MM.1S (cell line): ENCODE results near the gene DHRS12.

ENCODE experiments used
- DNase-seq: peaks from one replicate; pipeline ENCODE4 v3.0.0-alpha.2; 2015
- H2AFZ ChIP-seq: fragments of 300-600 bp; sonication (generic); 2 replicates; pipeline ENCODE4 v1.6.0; 2016; ENCODE audit warnings: antibody characterized with exemption, low read length
- H3F3A ChIP-seq: fragments of 300-600 bp; sonication (generic); 2 replicates; pipeline ENCODE4 v1.6.1; 2016; ENCODE audit warnings: mild to moderate bottlenecking, antibody characterized with exemption, low read length, moderate library complexity, mixed read lengths; ENCODE audit not compliant: insufficient read depth
- H3K27ac ChIP-seq: fragments of 300-600 bp; sonication (generic); 2 replicates; pipeline ENCODE4 v1.5.1; 2016; ENCODE audit warnings: mild to moderate bottlenecking, low read length
- H3K27me3 ChIP-seq: fragments of 300-600 bp; sonication (generic); replicated peaks from 2 replicates; pipeline ENCODE4 v1.6.0; 2016; ENCODE audit warnings: low read length; ENCODE audit not compliant: insufficient read depth
- H3K36me3 ChIP-seq: fragments of 300-600 bp; sonication (generic); replicated peaks from 2 replicates; pipeline ENCODE4 v1.6.1; 2016; ENCODE audit warnings: mild to moderate bottlenecking, low read length, mixed read lengths; ENCODE audit not compliant: insufficient read depth
- H3K4me1 ChIP-seq: fragments of 300-600 bp; sonication (generic); 2 replicates; pipeline ENCODE4 v1.6.1; 2016; ENCODE audit warnings: low read length, mixed read lengths
- H3K4me2 ChIP-seq: fragments of 300-600 bp; sonication (generic); 2 replicates; pipeline ENCODE4 v1.6.0; 2016; ENCODE audit warnings: low read depth, low read length
- H3K4me3 ChIP-seq: fragments of 300-600 bp; sonication (generic); 2 replicates; pipeline ENCODE4 v1.5.1; 2016; ENCODE audit warnings: low read length, mixed read lengths
- H3K79me2 ChIP-seq: fragments of 300-600 bp; sonication (generic); 2 replicates; pipeline ENCODE4 v1.6.1; 2016; ENCODE audit warnings: mixed run types, low read length, mixed read lengths
- H3K9ac ChIP-seq: fragments of 300-600 bp; sonication (generic); 2 replicates; pipeline ENCODE4 v1.6.1; 2016; ENCODE audit warnings: low read length, mixed read lengths
- H3K9me2 ChIP-seq: fragments of 300-600 bp; sonication (generic); replicated peaks from 2 replicates; pipeline ENCODE4 v1.6.1; 2016; ENCODE audit warnings: mild to moderate bottlenecking, low read length, mixed read lengths; ENCODE audit not compliant: insufficient read depth
- H3K9me3 ChIP-seq: fragments of 300-600 bp; sonication (generic); replicated peaks from 2 replicates; pipeline ENCODE4 v1.6.1; 2016; ENCODE audit warnings: mild to moderate bottlenecking, low read length, mixed read lengths; ENCODE audit not compliant: insufficient read depth
- H4K20me1 ChIP-seq: fragments of 300-600 bp; sonication (generic); 2 replicates; pipeline ENCODE4 v1.6.1; 2016; ENCODE audit warnings: mild to moderate bottlenecking, low read length, moderate library complexity, mixed read lengths; ENCODE audit not compliant: insufficient read depth
- EZH2 ChIP-seq: fragments of 300-600 bp; sonication (generic); optimal IDR thresholded peaks from 2 replicates; pipeline ENCODE3; 2017; ENCODE audit warnings: low read depth, mild to moderate bottlenecking, antibody characterized with exemption, low read length, mixed read lengths
- EZH2phosphoT487 ChIP-seq: fragments of 300-600 bp; sonication (generic); IDR thresholded peaks from 2 replicates; pipeline ENCODE4 v1.6.1; 2018; ENCODE audit warnings: antibody characterized with exemption, low read length
- TF ChIP-seq, protein P1 (sequence below): fragments of 300-600 bp; sonication (generic); IDR thresholded peaks from 2 replicates; pipeline ENCODE4 v1.5.1; 2016; ENCODE audit warnings: antibody characterized with exemption, low read length, mixed read lengths

DHRS12 gene

DNA sequence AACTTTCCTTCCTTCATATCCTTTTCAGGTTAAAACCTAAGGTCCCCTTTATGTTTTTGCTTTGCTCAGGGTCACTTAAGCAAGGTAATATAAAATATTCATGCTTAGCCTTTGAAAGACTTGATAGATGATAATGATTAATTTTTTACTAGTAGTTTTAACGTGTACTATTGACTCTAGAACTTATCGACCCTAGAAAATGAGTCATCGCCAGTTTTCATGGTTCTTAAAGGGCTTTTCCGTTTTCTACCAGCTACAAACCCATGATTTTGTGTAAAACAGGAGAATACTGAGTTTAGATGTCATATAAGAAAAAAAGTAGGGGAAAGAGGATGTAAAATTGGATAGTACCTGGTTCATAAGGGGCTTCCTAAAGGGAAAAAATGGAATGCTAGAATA is 75.7 kb downstream of the DHRS12 start:
- no peaks in the 10 kb centered on the region for H3K27me3 ChIP-seq
- no peak for TF ChIP-seq EZH2phosphoT487
- TF ChIP-seq EZH2 = no peak
- TF ChIP-seq, protein P1, sequence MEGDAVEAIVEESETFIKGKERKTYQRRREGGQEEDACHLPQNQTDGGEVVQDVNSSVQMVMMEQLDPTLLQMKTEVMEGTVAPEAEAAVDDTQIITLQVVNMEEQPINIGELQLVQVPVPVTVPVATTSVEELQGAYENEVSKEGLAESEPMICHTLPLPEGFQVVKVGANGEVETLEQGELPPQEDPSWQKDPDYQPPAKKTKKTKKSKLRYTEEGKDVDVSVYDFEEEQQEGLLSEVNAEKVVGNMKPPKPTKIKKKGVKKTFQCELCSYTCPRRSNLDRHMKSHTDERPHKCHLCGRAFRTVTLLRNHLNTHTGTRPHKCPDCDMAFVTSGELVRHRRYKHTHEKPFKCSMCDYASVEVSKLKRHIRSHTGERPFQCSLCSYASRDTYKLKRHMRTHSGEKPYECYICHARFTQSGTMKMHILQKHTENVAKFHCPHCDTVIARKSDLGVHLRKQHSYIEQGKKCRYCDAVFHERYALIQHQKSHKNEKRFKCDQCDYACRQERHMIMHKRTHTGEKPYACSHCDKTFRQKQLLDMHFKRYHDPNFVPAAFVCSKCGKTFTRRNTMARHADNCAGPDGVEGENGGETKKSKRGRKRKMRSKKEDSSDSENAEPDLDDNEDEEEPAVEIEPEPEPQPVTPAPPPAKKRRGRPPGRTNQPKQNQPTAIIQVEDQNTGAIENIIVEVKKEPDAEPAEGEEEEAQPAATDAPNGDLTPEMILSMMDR = no peak
- no peak overlapping the region for H3K4me3 ChIP-seq
- no peaks in the 10 kb centered on the region for H3K79me2 ChIP-seq
- no peaks in the 10 kb centered on the region for H3K9me2 ChIP-seq
- no peaks in the 10 kb centered on the region for H3K4me1 ChIP-seq
- H4K20me1 ChIP-seq = no peaks in the 10 kb centered on the region
- no peak overlapping the region for H3K27ac ChIP-seq
- no peak overlapping the region for H3K4me2 ChIP-seq
- DNase-seq = no peak
- H3F3A ChIP-seq = no peaks in the 10 kb centered on the region
- H2AFZ ChIP-seq = no peak overlapping the region
- no peaks in the 10 kb centered on the region for H3K9me3 ChIP-seq
- no peaks in the 10 kb centered on the region for H3K36me3 ChIP-seq
- H3K9ac ChIP-seq = no peak overlapping the region

DNA sequence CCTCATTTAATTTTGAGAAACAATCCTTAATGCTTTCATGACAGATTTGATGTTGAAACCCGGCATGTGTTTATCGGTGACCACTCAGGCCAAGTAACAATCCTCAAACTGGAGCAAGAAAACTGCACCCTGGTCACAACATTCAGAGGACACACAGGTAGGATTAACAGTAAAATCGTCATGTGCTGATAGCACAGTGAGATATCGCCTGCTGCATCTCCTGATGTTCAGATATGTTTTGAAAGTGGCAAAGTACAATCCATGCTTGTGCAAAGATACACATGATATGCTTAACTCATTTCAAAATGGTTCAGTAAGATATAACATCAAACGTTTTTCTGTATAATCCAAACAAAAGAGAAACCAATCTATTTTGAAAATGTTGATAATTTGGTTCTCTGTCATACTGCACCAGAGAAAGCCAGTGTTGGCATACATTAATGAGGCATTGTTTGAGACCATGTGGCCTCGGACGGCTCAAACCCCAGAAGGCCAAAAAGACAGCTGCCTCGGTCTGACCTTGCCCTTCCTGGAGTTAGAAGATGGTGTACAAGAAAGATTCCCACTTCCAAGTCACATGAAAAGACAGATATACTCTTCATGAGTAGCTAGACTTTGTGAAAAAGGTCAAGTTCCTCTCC is 76.2 kb downstream of the DHRS12 start:
- Histone ChIP-seq H3F3A (no peaks in the 10 kb centered on the region), H3K27me3 (no peaks in the 10 kb centered on the region), H3K4me3 (no peak overlapping the region)

DNA sequence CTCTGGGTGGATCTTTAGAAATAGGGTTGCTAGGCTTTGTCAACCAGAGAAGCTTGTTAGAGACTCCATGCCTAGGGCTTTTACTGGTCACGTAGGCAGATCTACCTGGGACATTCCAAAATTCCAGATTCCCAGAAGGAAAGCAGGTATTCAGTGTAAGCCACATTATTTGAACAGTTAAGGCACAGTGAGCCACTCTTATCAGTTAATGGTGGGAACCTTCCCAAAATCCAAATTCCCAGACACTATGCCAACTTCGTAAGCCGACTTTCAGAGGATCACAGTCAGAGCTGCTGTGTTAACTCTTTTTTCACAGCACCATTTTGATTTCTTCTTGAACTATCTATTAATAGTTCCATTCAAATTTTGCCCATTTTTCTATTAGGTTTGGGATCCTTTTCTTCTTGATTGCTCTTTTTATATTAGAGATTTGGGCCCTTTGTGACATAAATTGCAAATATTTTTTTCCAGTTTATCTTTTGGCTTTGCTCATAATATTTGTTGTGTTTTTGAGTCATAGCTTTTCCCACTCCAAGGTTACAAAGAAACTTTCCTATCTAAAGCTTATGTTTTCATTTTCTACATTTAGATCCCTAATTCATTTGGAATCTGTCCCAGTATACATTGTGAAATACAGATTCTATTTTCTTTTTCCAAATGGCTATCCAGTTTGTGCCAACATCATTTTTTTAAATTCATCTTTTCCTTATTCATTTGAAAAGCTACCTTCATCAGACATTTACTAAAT is 77.3 kb downstream of the DHRS12 start:
- Histone ChIP-seq H3K4me2 (no peak overlapping the region), H3K9me3 (no peaks in the 10 kb centered on the region), H3K4me1 (0 out of 2 replicates have a peak, but pooled peaks cover 1% of the 10 kb centered on the region), H2AFZ (no peak overlapping the region), H3K27me3 (no peaks in the 10 kb centered on the region), H3K27ac (no peak overlapping the region), H3K9me2 (no peaks in the 10 kb centered on the region), H4K20me1 (no peaks in the 10 kb centered on the region), H3K36me3 (no peaks in the 10 kb centered on the region), H3K4me3 (no peak overlapping the region), H3F3A (no peaks in the 10 kb centered on the region), H3K79me2 (no peaks in the 10 kb centered on the region), H3K9ac (no peak overlapping the region)
- DNase-seq = no peak
- no peak for TF ChIP-seq EZH2phosphoT487
- no peak for TF ChIP-seq EZH2
- TF ChIP-seq, protein P1 = no peak

More for the DNA sequence above, 76.2 kb downstream of the DHRS12 start:
- H3K4me2 ChIP-seq = no peak overlapping the region
- no peaks in the 10 kb centered on the region for H3K4me1 ChIP-seq
- no peaks in the 10 kb centered on the region for H3K36me3 ChIP-seq
- no peak overlapping the region for H2AFZ ChIP-seq
- no peaks in the 10 kb centered on the region for H3K9me3 ChIP-seq
- no peaks in the 10 kb centered on the region for H3K9me2 ChIP-seq
- TF ChIP-seq EZH2 (no peak), EZH2phosphoT487 (no peak)
- TF ChIP-seq, protein P1 = no peak
- no peak for DNase-seq
- H3K79me2 ChIP-seq = no peaks in the 10 kb centered on the region
- H3K27ac ChIP-seq = no peak overlapping the region
- no peak overlapping the region for H3K9ac ChIP-seq
- no peaks in the 10 kb centered on the region for H4K20me1 ChIP-seq
